CD14-positive monocyte (primary cell): ENCODE results near the gene ATP2C2. TPM values are rescaled to one million over a fixed set of nuclear protein-coding genes. Genes with fewer than 3 reads are reported as not detected.

ENCODE experiments used
- DNase-seq, 3 donors: peaks; one replicate each; pipeline ENCODE4 v3.0.0-alpha.2; 2011 to 2022
- H2AFZ ChIP-seq: 2 replicates; pipeline ENCODE4 v1.6.0; 2012; ENCODE audit warnings: mild to moderate bottlenecking, low read depth, low read length, inconsistent platforms; ENCODE audit not compliant: insufficient read depth, poor library complexity, severe bottlenecking
- H3K27ac ChIP-seq, 2 donors: 1 replicate in 1 of 2; 2 replicates in 1 of 2; pipeline ENCODE4 v1.5.1; 2012 to 2013; ENCODE audit warnings: low read length in 2 of 2, control low read depth in 1 of 2, inconsistent platforms in 1 of 2, low read depth in 1 of 2, mild to moderate bottlenecking in 1 of 2
- H3K27me3 ChIP-seq, 2 donors: one replicate each; pipeline versions ENCODE4 v1.6.0 to v1.6.1; 2011 to 2013; ENCODE audit warnings: low read length in 2 of 2; ENCODE audit not compliant: control insufficient read depth in 2 of 2, insufficient read depth in 2 of 2
- H3K36me3 ChIP-seq, 2 donors: replicated peaks in 1 of 2; 1 replicate in 1 of 2; 2 replicates in 1 of 2; pipeline versions ENCODE4 v1.5.1 to v1.6.1; 2012 to 2013; ENCODE audit warnings: low read length in 2 of 2, control low read depth in 1 of 2, inconsistent platforms in 1 of 2, mild to moderate bottlenecking in 1 of 2; ENCODE audit not compliant: insufficient read depth in 2 of 2, control insufficient read depth in 1 of 2
- H3K4me1 ChIP-seq, 2 donors: 1 replicate in 1 of 2; 2 replicates in 1 of 2; pipeline versions ENCODE4 v1.5.1 to v1.6.1; 2012 to 2013; ENCODE audit warnings: low read length in 2 of 2, control low read depth in 1 of 2, inconsistent platforms in 1 of 2, mild to moderate bottlenecking in 1 of 2, moderate library complexity in 1 of 2; ENCODE audit not compliant: insufficient read depth in 2 of 2, control insufficient read depth in 1 of 2
- H3K4me2 ChIP-seq: replicated peaks from 2 replicates; pipeline ENCODE3; 2012; ENCODE audit warnings: low read length, moderate library complexity, mild to moderate bottlenecking; ENCODE audit not compliant: poor library complexity, severe bottlenecking; ENCODE audit errors: extremely low read depth
- H3K4me3 ChIP-seq, 3 experiments: fragments of 200-600 bp in 1 of 3; sonication (generic) in 1 of 3; replicated peaks in 1 of 3; 1 replicate in 2 of 3; 2 replicates in 1 of 3; pipeline ENCODE4 v1.5.1; 2011 to 2013; ENCODE audit warnings: low read length in 3 of 3, mild to moderate bottlenecking in 3 of 3, control low read depth in 2 of 3, low read depth in 2 of 3, inconsistent platforms in 1 of 3, moderate library complexity in 1 of 3
- H3K79me2 ChIP-seq: 2 replicates; pipeline ENCODE4 v1.6.0; 2012; ENCODE audit warnings: mild to moderate bottlenecking, control low read depth, inconsistent platforms, low read length, moderate library complexity; ENCODE audit not compliant: insufficient read depth
- H3K9ac ChIP-seq: 2 replicates; pipeline ENCODE4 v1.6.0; 2017; ENCODE audit warnings: low read length, mild to moderate bottlenecking; ENCODE audit not compliant: insufficient read depth, poor library complexity, severe bottlenecking
- H3K9me3 ChIP-seq, 2 donors: replicated peaks in 1 of 2; 1 replicate in 1 of 2; 2 replicates in 1 of 2; pipeline versions ENCODE4 v1.5.1 to v1.6.1; 2012 to 2013; ENCODE audit warnings: low read length in 2 of 2, control low read depth in 1 of 2; ENCODE audit not compliant: control insufficient read depth in 1 of 2, insufficient read depth in 1 of 2
- H4K20me1 ChIP-seq: 2 replicates; pipeline ENCODE4 v1.6.0; 2012; ENCODE audit warnings: mild to moderate bottlenecking, low read length, control low read depth, moderate library complexity; ENCODE audit not compliant: insufficient read depth
- H3K27ac Mint-ChIP-seq, 7 donors: one replicate each; pipeline ENCODE4 v1.8.0; 2020; ENCODE audit warnings: mild to moderate bottlenecking in 7 of 7, mixed read lengths in 7 of 7, moderate library complexity in 6 of 7, inconsistent platforms in 2 of 7
- H3K27me3 Mint-ChIP-seq, 3 donors: one replicate each; pipeline ENCODE4 v1.8.0; 2021 to 2022; ENCODE audit warnings: low read depth in 3 of 3, mild to moderate bottlenecking in 3 of 3, mixed read lengths in 3 of 3, moderate library complexity in 3 of 3, inconsistent platforms in 1 of 3
- H3K36me3 Mint-ChIP-seq, 2 donors: one replicate each; pipeline ENCODE4 v1.8.0; 2020; ENCODE audit warnings: mixed read lengths in 2 of 2, inconsistent platforms in 1 of 2, mild to moderate bottlenecking in 1 of 2
- H3K4me1 Mint-ChIP-seq: one replicate; pipeline ENCODE4 v1.8.0; 2020; ENCODE audit warnings: mild to moderate bottlenecking, mixed read lengths
- H3K4me3 Mint-ChIP-seq, 2 donors: one replicate each; pipeline ENCODE4 v1.8.0; 2020; ENCODE audit warnings: mild to moderate bottlenecking in 2 of 2, mixed read lengths in 2 of 2, moderate library complexity in 1 of 2
- H3K9me3 Mint-ChIP-seq, 7 donors: one replicate each; pipeline ENCODE4 v1.8.0; 2020 to 2022; ENCODE audit warnings: mixed read lengths in 7 of 7, mild to moderate bottlenecking in 6 of 7, moderate library complexity in 6 of 7, inconsistent platforms in 2 of 7
- WGBS: methylation state at CpG from one replicate; pipeline ENCODE4 v1.1.5; 2013; ENCODE audit warnings: missing lambda C conversion rate; ENCODE audit not compliant: insufficient coverage; 5-methylcytosine and 5-hydroxymethylcytosine counted together
- intact Hi-C, 2 donors: fragments of 100-400 bp; cut with micrococcal nuclease; formaldehyde crosslinking; loops; one replicate each; pipeline versions ENCODE4 v1.15.0 to v1.15.1; 2023
- polyA plus RNA-seq, 3 donors: library from polyadenylated mRNA; depleted of rRNA in 1 of 3; unstranded in 2 of 3; stranded (reverse) in 1 of 3; fragments of 300-500 nt in 2 of 3; fragments of >200 nt in 1 of 3; fragmentation: Illumina TruSeq in 2 of 3; gene quantifications; 1 replicate in 2 of 3; 2 replicates in 1 of 3; pipeline ENCODE4 v1.2.3, GENCODE V29; 2012 to 2021
- TF ChIP-seq, protein P1 (sequence below): fragments of 200-600 bp; IDR thresholded peaks from one replicate; pipeline ENCODE4 v1.8.0; 2022; ENCODE audit warnings: antibody characterized with exemption, mild to moderate bottlenecking

Gene ATP2C2
- polyA plus RNA-seq, 3 donors: 0.05 TPM; not detected in 2

DNA sequence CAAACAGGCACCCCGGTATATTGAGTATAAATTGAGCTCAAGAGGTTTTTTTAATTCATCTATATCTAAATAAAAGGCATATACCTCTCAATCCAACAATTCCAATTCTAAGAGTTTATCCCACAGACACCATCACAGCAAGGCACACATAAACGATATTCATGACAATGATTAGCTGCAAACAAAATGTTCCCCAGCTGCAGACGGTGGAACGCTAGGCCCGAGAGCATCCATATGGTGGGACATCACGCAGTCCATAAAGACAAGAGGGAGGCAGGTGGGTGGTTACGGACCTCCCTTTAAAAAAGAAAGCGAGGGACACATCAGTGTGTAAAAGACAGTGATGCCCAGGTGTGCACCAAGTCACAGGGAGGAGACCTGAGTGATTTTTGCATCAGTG is 108.1 kb downstream of the ATP2C2 start:
- H3K4me3 ChIP-seq: no peak overlapping the region
- peaks cover 10 to 24% (median 16%) of the 10 kb centered on the region in 7 donors for H3K9me3 Mint-ChIP-seq
- no peaks in the 10 kb centered on the region for H3K79me2 ChIP-seq
- intact Hi-C loops: no loop called here
- no peaks in the 10 kb centered on the region for H4K20me1 ChIP-seq
- H3K27me3 Mint-ChIP-seq: peaks cover 0 to 3% (median 2%) of the 10 kb centered on the region in 3 donors
- no peaks in the 10 kb centered on the region for H3K4me1 ChIP-seq
- WGBS: 96% methylated on average over 6 of the region's 8 CpGs
- no peak overlapping the region for H3K4me3 Mint-ChIP-seq
- H3K27ac ChIP-seq: no peak overlapping the region
- H3K4me2 ChIP-seq: no peak overlapping the region
- H2AFZ ChIP-seq: no peak overlapping the region
- no peak for DNase-seq
- peaks cover 6 to 11% of the 10 kb centered on the region in 2 donors for H3K9me3 ChIP-seq
- no peak overlapping the region for H3K9ac ChIP-seq
- TF ChIP-seq, protein P1, sequence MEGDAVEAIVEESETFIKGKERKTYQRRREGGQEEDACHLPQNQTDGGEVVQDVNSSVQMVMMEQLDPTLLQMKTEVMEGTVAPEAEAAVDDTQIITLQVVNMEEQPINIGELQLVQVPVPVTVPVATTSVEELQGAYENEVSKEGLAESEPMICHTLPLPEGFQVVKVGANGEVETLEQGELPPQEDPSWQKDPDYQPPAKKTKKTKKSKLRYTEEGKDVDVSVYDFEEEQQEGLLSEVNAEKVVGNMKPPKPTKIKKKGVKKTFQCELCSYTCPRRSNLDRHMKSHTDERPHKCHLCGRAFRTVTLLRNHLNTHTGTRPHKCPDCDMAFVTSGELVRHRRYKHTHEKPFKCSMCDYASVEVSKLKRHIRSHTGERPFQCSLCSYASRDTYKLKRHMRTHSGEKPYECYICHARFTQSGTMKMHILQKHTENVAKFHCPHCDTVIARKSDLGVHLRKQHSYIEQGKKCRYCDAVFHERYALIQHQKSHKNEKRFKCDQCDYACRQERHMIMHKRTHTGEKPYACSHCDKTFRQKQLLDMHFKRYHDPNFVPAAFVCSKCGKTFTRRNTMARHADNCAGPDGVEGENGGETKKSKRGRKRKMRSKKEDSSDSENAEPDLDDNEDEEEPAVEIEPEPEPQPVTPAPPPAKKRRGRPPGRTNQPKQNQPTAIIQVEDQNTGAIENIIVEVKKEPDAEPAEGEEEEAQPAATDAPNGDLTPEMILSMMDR: no peak
- peaks cover 0 to 6% of the 10 kb centered on the region in 2 donors for H3K36me3 ChIP-seq
- H3K27ac Mint-ChIP-seq: no peak overlapping the region
- no peaks in the 10 kb centered on the region for H3K4me1 Mint-ChIP-seq
- H3K27me3 ChIP-seq: no peaks in the 10 kb centered on the region
- peaks cover 7 to 28% of the 10 kb centered on the region in 2 donors for H3K36me3 Mint-ChIP-seq

DNA sequence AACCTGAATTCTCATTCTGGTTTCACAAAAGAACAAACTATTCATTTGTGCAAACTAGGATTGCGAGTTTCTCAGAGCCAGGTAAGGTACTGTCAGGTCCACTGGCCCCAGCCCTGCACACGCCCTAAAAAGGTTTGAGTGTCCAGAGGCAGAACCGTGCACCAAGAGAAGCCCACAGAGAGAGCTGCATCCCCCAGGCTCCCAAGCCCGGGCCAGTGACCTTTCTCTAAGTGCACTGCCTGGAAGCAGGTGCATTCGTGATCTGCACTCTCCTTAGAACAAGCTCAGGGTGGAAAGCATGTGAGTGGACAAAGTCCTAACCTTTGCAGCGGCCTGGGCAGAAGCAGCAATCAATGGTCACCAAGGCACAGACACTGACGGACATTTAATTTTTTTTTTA is 109.3 kb downstream of the ATP2C2 start:
- Mint-ChIP-seq H3K27ac (no peak overlapping the region), H3K9me3 (peaks cover 2 to 13% (median 7%) of the 10 kb centered on the region in 7 donors), H3K4me1 (no peaks in the 10 kb centered on the region), H3K4me3 (no peak overlapping the region), H3K36me3 (peaks cover 11 to 32% of the 10 kb centered on the region in 2 donors), H3K27me3 (peaks cover 0 to 3% (median 2%) of the 10 kb centered on the region in 3 donors)
- no peaks in the 10 kb centered on the region for H3K79me2 ChIP-seq
- no peak for DNase-seq
- intact Hi-C loops: no loop called here
- H3K9ac ChIP-seq: no peak overlapping the region
- peaks cover 0 to 6% of the 10 kb centered on the region in 2 donors for H3K36me3 ChIP-seq
- H3K27me3 ChIP-seq: no peaks in the 10 kb centered on the region
- TF ChIP-seq, protein P1: no peak
- H4K20me1 ChIP-seq: no peaks in the 10 kb centered on the region
- H3K4me1 ChIP-seq: no peaks in the 10 kb centered on the region
- 98% methylated on average over 6 of the region's 7 CpGs for WGBS
- no peak overlapping the region for H3K4me2 ChIP-seq
- H3K9me3 ChIP-seq: no peaks in the 10 kb centered on the region
- H3K4me3 ChIP-seq: no peak overlapping the region
- H3K27ac ChIP-seq: no peak overlapping the region
- H2AFZ ChIP-seq: no peak overlapping the region
